ENCODE results near the gene GARIN5B. TPM values are rescaled to one million over a fixed set of nuclear protein-coding genes. Genes with fewer than 3 reads are reported as not detected.

Gene GARIN5B
- polyA plus RNA-seq, 1 of the 3 experiments (the other 2 are of a cell fraction), result not detected

DNA sequence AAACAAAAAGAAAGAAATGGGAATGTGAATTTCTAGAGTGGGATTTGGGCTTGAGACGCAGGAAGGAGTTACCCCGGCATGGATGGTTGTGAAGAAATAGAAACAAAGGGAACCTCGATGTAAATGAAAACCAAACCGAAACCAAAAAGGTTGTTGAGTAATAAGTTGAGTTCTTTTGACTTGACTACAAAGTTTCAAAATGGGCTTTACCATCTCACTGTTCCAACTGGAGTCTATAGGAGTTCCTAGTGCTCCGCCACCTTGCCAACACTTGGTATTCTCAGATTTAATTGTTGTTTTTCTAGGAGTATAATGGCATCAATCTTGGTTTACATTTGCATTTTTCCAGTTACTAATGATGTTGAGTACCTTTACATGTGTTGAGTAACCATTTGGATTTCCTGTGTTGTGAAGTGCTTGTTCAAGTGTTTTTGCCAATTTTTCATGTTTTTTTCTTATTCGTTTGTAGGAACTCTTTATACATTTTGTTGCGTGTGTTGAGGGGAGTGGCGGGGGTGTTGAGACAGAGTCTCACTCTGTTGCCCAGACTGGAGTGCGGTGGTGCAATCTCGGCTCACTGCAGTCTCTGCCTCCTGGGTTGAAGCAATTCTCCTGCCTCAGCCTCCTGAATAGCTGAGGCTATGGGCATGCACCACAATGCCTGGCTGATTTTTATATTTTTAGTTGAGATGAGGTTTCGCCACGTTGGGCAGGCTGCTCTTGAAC lies 35.3 kb upstream of the GARIN5B start:
- H3K9me3 ChIP-seq, result no peaks in the 10 kb centered on the region
- H3K36me3 ChIP-seq (replicated peaks in 1 of 2; ENCODE audit: control insufficient read depth in 1 of 2, insufficient read depth in 2 of 2, low read length in 1 of 2), result peaks cover 18 to 28% of the 10 kb centered on the region in 2 experiments
- ChIA-PET CTCF (interaction anchor here (0.9 to 2.9 kb wide), 2 partner anchors 20 to 97 kb away, joined by 3 to 8 read pairs; no protein-coding TSS in a partner anchor), POLR2A (interaction anchor here (1.6 to 2.8 kb wide), 4 partner anchors 7 to 9 kb away, joined by 7 to 10 read pairs (median 8); partner anchors contain the start of gene UBE2S)
- no peak overlapping the region for H3K4me2 ChIP-seq
- H3K9ac ChIP-seq, result no peak overlapping the region
- no peak overlapping the region for H2AFZ ChIP-seq (ENCODE audit: low read depth)
- H3K4me3 ChIP-seq (ENCODE audit: low read depth in 2 of 2, low read length in 1 of 2), result no peak overlapping the region
- peaks cover 7 to 8% of the 10 kb centered on the region in 2 experiments; a peak in 1 of 4 replicates for H3K4me1 ChIP-seq (ENCODE audit: control insufficient read depth in 1 of 2, insufficient read depth in 2 of 2, low read depth in 1 of 2, low read length in 1 of 2)
- no peaks in the 10 kb centered on the region for H3K9me2 ChIP-seq
- DNase-seq, result no peak
- H3K27ac ChIP-seq (ENCODE audit: low read depth in 2 of 2, low read length in 1 of 2), result no peak overlapping the region
- peaks cover 46% of the 10 kb centered on the region for H3F3A ChIP-seq (replicated peaks; ENCODE audit: insufficient read depth)
- TF ChIP-seq, protein P1, sequence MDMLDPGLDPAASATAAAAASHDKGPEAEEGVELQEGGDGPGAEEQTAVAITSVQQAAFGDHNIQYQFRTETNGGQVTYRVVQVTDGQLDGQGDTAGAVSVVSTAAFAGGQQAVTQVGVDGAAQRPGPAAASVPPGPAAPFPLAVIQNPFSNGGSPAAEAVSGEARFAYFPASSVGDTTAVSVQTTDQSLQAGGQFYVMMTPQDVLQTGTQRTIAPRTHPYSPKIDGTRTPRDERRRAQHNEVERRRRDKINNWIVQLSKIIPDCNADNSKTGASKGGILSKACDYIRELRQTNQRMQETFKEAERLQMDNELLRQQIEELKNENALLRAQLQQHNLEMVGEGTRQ (IDR thresholded peaks at IDR 0.05; ENCODE audit: borderline replicate concordance, low read depth, low read length), result no peak
- TF ChIP-seq, protein P2, sequence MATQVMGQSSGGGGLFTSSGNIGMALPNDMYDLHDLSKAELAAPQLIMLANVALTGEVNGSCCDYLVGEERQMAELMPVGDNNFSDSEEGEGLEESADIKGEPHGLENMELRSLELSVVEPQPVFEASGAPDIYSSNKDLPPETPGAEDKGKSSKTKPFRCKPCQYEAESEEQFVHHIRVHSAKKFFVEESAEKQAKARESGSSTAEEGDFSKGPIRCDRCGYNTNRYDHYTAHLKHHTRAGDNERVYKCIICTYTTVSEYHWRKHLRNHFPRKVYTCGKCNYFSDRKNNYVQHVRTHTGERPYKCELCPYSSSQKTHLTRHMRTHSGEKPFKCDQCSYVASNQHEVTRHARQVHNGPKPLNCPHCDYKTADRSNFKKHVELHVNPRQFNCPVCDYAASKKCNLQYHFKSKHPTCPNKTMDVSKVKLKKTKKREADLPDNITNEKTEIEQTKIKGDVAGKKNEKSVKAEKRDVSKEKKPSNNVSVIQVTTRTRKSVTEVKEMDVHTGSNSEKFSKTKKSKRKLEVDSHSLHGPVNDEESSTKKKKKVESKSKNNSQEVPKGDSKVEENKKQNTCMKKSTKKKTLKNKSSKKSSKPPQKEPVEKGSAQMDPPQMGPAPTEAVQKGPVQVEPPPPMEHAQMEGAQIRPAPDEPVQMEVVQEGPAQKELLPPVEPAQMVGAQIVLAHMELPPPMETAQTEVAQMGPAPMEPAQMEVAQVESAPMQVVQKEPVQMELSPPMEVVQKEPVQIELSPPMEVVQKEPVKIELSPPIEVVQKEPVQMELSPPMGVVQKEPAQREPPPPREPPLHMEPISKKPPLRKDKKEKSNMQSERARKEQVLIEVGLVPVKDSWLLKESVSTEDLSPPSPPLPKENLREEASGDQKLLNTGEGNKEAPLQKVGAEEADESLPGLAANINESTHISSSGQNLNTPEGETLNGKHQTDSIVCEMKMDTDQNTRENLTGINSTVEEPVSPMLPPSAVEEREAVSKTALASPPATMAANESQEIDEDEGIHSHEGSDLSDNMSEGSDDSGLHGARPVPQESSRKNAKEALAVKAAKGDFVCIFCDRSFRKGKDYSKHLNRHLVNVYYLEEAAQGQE (IDR thresholded peaks at IDR 0.05; ENCODE audit: low read depth, low read length), result no peak
- TF ChIP-seq TAF1 (IDR thresholded peaks at IDR 0.05; ENCODE audit: borderline replicate concordance, low read depth, low read length), result no peak
- TF ChIP-seq TCF12 (IDR thresholded peaks at IDR 0.05), result no peak
- no peak for TF ChIP-seq SMC3 (IDR thresholded peaks at IDR 0.05; ENCODE audit: low read depth, low read length)
- no peak for TF ChIP-seq SIN3A (IDR thresholded peaks at IDR 0.05; ENCODE audit: borderline replicate concordance, low read depth, low read length)
- TF ChIP-seq NRF1 (IDR thresholded peaks at IDR 0.05; ENCODE audit: low read depth, low read length), result no peak
- TF ChIP-seq RAD21 (IDR thresholded peaks at IDR 0.05; ENCODE audit: low read length), result no peak
- TF ChIP-seq CHD2 (IDR thresholded peaks at IDR 0.05; ENCODE audit: low read length, partially characterized antibody), result no peak
- no peak for TF ChIP-seq RCOR1 (IDR thresholded peaks at IDR 0.05; ENCODE audit: low read length)
- TF ChIP-seq, protein P3, sequence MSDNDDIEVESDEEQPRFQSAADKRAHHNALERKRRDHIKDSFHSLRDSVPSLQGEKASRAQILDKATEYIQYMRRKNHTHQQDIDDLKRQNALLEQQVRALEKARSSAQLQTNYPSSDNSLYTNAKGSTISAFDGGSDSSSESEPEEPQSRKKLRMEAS (IDR thresholded peaks at IDR 0.05; ENCODE audit: low read depth), result no peak
- no peak for TF ChIP-seq ELF1 (IDR thresholded peaks at IDR 0.05)
- H4K20me1 ChIP-seq (ENCODE audit: insufficient read depth), result peaks cover 29% of the 10 kb centered on the region
- H3K27me3 ChIP-seq (ENCODE audit: insufficient read depth), result no peaks in the 10 kb centered on the region
- 98% methylated on average over 10 of the region's 12 CpGs for WGBS (ENCODE audit: low lambda C conversion rate)
- H3K79me2 ChIP-seq (ENCODE audit: insufficient read depth), result peaks cover 15% of the 10 kb centered on the region; the same call in 1 of the 2 replicates
